HepG2 (cell line): ENCODE data around the gene SMIM12. TPM values are rescaled to one million over a fixed set of nuclear protein-coding genes. Genes with fewer than 3 reads are reported as not detected.

Experiments used
- ATAC-seq: fragments of 200-7000 bp; cut with Tn5 transposase; 3 replicates; pipeline ENCODE4 v1.9.1; 2020; ENCODE audit warnings: mild to moderate bottlenecking, moderate library complexity
- BruUV-seq: library from RNA; stranded (reverse); fragments of 400-500 nt; replicated peaks from 2 replicates; lab custom pipeline; 2021; lab: Mats Ljungman, UMichigan
- CTCF ChIA-PET: fragments of 300-600 bp; formaldehyde crosslinking; extraction: SDS; loops from one replicate; lab custom pipeline; 2021; ENCODE audit warnings: low total read pairs, inconsistent platforms, low intra/inter-chr PET ratio; lab: Yijun Ruan, JAX
- POLR2A ChIA-PET: fragments of 350-600 bp; sonication (Branson Sonifier 250); formaldehyde crosslinking; loops from one replicate; lab custom pipeline; 2020; ENCODE audit warnings: antibody characterized with exemption, inconsistent platforms; lab: Yijun Ruan, JAX
- DNase-seq: peaks from one replicate; pipeline ENCODE4 v3.0.0-alpha.2; 2015; ENCODE audit warnings: low spot score
- FAIRE-seq: peaks from 3 replicates; lab custom pipeline; 2011; peaks lifted over from hg19 to GRCh38; lab: Jason Lieb, UNC
- H2AFZ ChIP-seq: one replicate; pipeline ENCODE4 v1.6.1; 2011; ENCODE audit warnings: low read length, inconsistent platforms
- H3K27ac ChIP-seq: fragments of 300-600 bp; 3 replicates; pipeline ENCODE4 v1.8.0; 2011; ENCODE audit warnings: mixed run types, mild to moderate bottlenecking, mixed read lengths, low read length, inconsistent platforms; ENCODE audit not compliant: insufficient read depth; ENCODE audit errors: extremely low read length
- H3K27me3 ChIP-seq, 2 experiments: fragments of 200-600 bp in 1 of 2; 2 replicates in 1 of 2; 3 replicates in 1 of 2; pipeline versions ENCODE4 v1.6.0 to v1.8.0; 2011; ENCODE audit warnings: low read length in 2 of 2, mild to moderate bottlenecking in 2 of 2, moderate library complexity in 2 of 2, inconsistent platforms in 1 of 2; ENCODE audit not compliant: insufficient read depth in 2 of 2, control insufficient read depth in 1 of 2
- H3K36me3 ChIP-seq, 2 experiments: fragments of 200-600 bp in 1 of 2; replicated peaks in 1 of 2; 2 replicates in 1 of 2; 3 replicates in 1 of 2; pipeline versions ENCODE4 v1.5.1 to v1.8.0; 2011; ENCODE audit warnings: low read length in 2 of 2, inconsistent platforms in 1 of 2; ENCODE audit not compliant: insufficient read depth in 2 of 2, control insufficient read depth in 1 of 2
- H3K4me1 ChIP-seq: 2 replicates; pipeline ENCODE4 v1.5.1; 2012; ENCODE audit warnings: low read length, inconsistent platforms; ENCODE audit not compliant: insufficient read depth
- H3K4me2 ChIP-seq: 2 replicates; pipeline ENCODE4 v1.6.0; 2011; ENCODE audit warnings: low read depth, low read length, inconsistent platforms
- H3K4me3 ChIP-seq, 3 experiments: fragments of 200-600 bp in 1 of 3; sonication (generic), shearing (Covaris generic) in 1 of 3; replicated peaks in 1 of 3; 2 replicates each; pipeline ENCODE4 v1.5.1; 2011 to 2016; ENCODE audit warnings: low read length in 3 of 3, inconsistent platforms in 2 of 3, low read depth in 2 of 3, mild to moderate bottlenecking in 2 of 3, control low read depth in 1 of 3, mixed read lengths in 1 of 3; ENCODE audit not compliant: insufficient read depth in 1 of 3
- H3K79me2 ChIP-seq: one replicate; pipeline ENCODE4 v1.6.1; 2011; ENCODE audit warnings: low read length, inconsistent platforms; ENCODE audit not compliant: insufficient read depth
- H3K9ac ChIP-seq: 2 replicates; pipeline ENCODE4 v1.6.0; 2011; ENCODE audit warnings: mild to moderate bottlenecking, low read depth, low read length, inconsistent platforms; ENCODE audit not compliant: insufficient read depth
- H3K9me3 ChIP-seq: 2 replicates; pipeline ENCODE4 v1.5.1; 2012; ENCODE audit warnings: mild to moderate bottlenecking, low read length
- H4K20me1 ChIP-seq: 2 replicates; pipeline ENCODE4 v1.6.0; 2011; ENCODE audit warnings: inconsistent platforms, mild to moderate bottlenecking, low read length, moderate library complexity; ENCODE audit not compliant: insufficient read depth
- NFYC ChIP-seq: IDR thresholded peaks from 2 replicates; pipeline ENCODE4 v1.6.1; 2016; ENCODE audit warnings: missing genetic modification reagents, missing compliant biosample characterization
- PHF21A ChIP-seq: sonication (generic); formaldehyde crosslinking; IDR thresholded peaks from 2 replicates; pipeline ENCODE4 v1.5.0; 2020; ENCODE audit warnings: mild to moderate bottlenecking, missing genetic modification reagents
- TMF1 ChIP-seq: sonication (generic); formaldehyde crosslinking; IDR thresholded peaks from 2 replicates; pipeline ENCODE4 v1.8.1; 2022; ENCODE audit warnings: low read depth, missing genetic modification reagents
- TP53 ChIP-seq: sonication (generic); formaldehyde crosslinking; conservative IDR thresholded peaks from 2 replicates; pipeline ENCODE4 v1.4.0; 2020; ENCODE audit warnings: missing genetic modification reagents
- ZFAT ChIP-seq: sonication (generic); formaldehyde crosslinking; conservative IDR thresholded peaks from 2 replicates; pipeline ENCODE4 v1.8.1; 2023; ENCODE audit warnings: missing genetic modification reagents, inconsistent platforms
- ZNF101 ChIP-seq: sonication (generic); formaldehyde crosslinking; IDR thresholded peaks from 2 replicates; pipeline ENCODE4 v1.4.0; 2020; ENCODE audit warnings: mild to moderate bottlenecking, low read depth, missing genetic modification reagents, borderline replicate concordance
- ZNF30 ChIP-seq: sonication (generic); formaldehyde crosslinking; IDR thresholded peaks from 2 replicates; pipeline ENCODE4 v1.5.0; 2020; ENCODE audit warnings: mild to moderate bottlenecking, missing genetic modification reagents
- ZNF552 ChIP-seq: sonication (generic); formaldehyde crosslinking; IDR thresholded peaks from 2 replicates; pipeline ENCODE4 v1.9.0; 2022; ENCODE audit warnings: missing genetic modification reagents, mild to moderate bottlenecking, borderline replicate concordance
- ZNF562 ChIP-seq: sonication (generic); formaldehyde crosslinking; IDR thresholded peaks from 2 replicates; pipeline ENCODE4 v1.8.0; 2022; ENCODE audit warnings: missing genetic modification reagents, borderline replicate concordance
- ZNF691 ChIP-seq: sonication (generic); formaldehyde crosslinking; IDR thresholded peaks from 2 replicates; pipeline ENCODE4 v1.4.0; 2020; ENCODE audit warnings: missing genetic modification reagents, low read depth, mild to moderate bottlenecking, borderline replicate concordance
- ZNF891 ChIP-seq: sonication (generic); formaldehyde crosslinking; IDR thresholded peaks from 2 replicates; pipeline ENCODE4 v1.5.0; 2020; ENCODE audit warnings: mild to moderate bottlenecking, missing genetic modification reagents
- WGBS: methylation state at CpG from one replicate; pipeline ENCODE4 v1.1.6; 2017; ENCODE audit warnings: low lambda C conversion rate; 5-methylcytosine and 5-hydroxymethylcytosine counted together
- in situ Hi-C: cut with HindIII; loops from 2 replicates; pipeline ENCODE4 v1.10.0; 2017; ENCODE audit warnings: low pct_unique_long_range_greater_than_20kb; ENCODE audit not compliant: extremely low pct_ligation_motif_present
- intact Hi-C: fragments of 100-400 bp; cut with micrococcal nuclease; formaldehyde crosslinking; loops from one replicate; pipeline ENCODE4 v1.10.0; 2022; ENCODE audit not compliant: unreplicated experiment
- polyA plus RNA-seq, 8 experiments: library from polyadenylated mRNA; depleted of rRNA in 3 of 8; stranded (reverse) in 7 of 8; unstranded in 1 of 8; fragments of >200 nt; fragmentation: Illumina TruSeq in 4 of 8; extraction: Trizol in 4 of 8; gene quantifications; 2 replicates each; pipeline versions ENCODE4 v1.2.1 to v1.2.3, GENCODE V29; 2011 to 2016; ENCODE audit warnings: low read depth in 4 of 8, missing spikeins in 1 of 8, mixed read lengths in 1 of 8; ENCODE audit not compliant: insufficient read depth in 1 of 8
- total RNA-seq, 5 experiments: library from RNA; depleted of rRNA; stranded (reverse); fragments of >200 nt; fragmentation: Illumina TruSeq; extraction: Trizol; gene quantifications; 2 replicates each; pipeline ENCODE4 v1.2.3, GENCODE V29; 2016; ENCODE audit warnings: low read depth in 1 of 5

SMIM12 gene
- total and polyA plus RNA-seq, 2 of the 13 experiments (the other 11 are each of a cell fraction or from before 2014, with no cell fraction given), result 20.1 to 41.3 TPM

GRCh38 chr1:34876406-34876805, 16.9 kb upstream of the SMIM12 start:
- intact Hi-C loops, result no loop called here
- Histone ChIP-seq H3K4me2 (no peak overlapping the region), H3K27me3 (peaks cover 6 to 50% of the 10 kb centered on the region in 2 experiments; a peak in 4 of 5 replicates), H4K20me1 (no peaks in the 10 kb centered on the region), H2AFZ (no peak overlapping the region), H3K9ac (no peak overlapping the region), H3K36me3 (no peaks in the 10 kb centered on the region), H3K79me2 (no peaks in the 10 kb centered on the region)
- POLR2A ChIA-PET, result no interaction called here
- no TSS peak for BruUV-seq
- 21% methylated on average over 7 of the region's 7 CpGs for WGBS
- FAIRE-seq, result no peak
- TF ChIP-seq TP53 (no peak), ZNF891 (CRISPR knock-in tag) (no peak), ZNF552 (no peak), ZFAT (no peak)
- TF ChIP-seq, all 625 proteins: peak for 0
- ATAC-seq, result no peak
- Histone ChIP-seq H3K4me1 (no peaks in the 10 kb centered on the region), H3K4me3 (no peak overlapping the region), H3K27ac (no peak overlapping the region), H3K9me3 (no peaks in the 10 kb centered on the region)
- in situ Hi-C loops, result no loop called here
- no peak for DNase-seq
- CTCF ChIA-PET, result no interaction called here

- DNase-seq (no peak), ATAC-seq (no peak), FAIRE-seq (no peak)
- Histone ChIP-seq H3K27ac (no peak overlapping the region), H3K27me3 (peaks cover 6 to 45% of the 10 kb centered on the region in 2 experiments; a peak in 4 of 5 replicates), H3K36me3 (no peaks in the 10 kb centered on the region), H3K4me3 (no peak overlapping the region), H2AFZ (no peak overlapping the region), H4K20me1 (no peaks in the 10 kb centered on the region), H3K9ac (no peak overlapping the region), H3K79me2 (no peaks in the 10 kb centered on the region), H3K9me3 (no peaks in the 10 kb centered on the region), H3K4me1 (no peaks in the 10 kb centered on the region), H3K4me2 (no peak overlapping the region)
- POLR2A ChIA-PET, result no interaction called here
- in situ Hi-C loops (no loop called here), intact Hi-C loops (no loop called here)
- CTCF ChIA-PET, result no interaction called here
- 23% methylated on average over 4 of the region's 4 CpGs for WGBS
- no TSS peak for BruUV-seq
- no peak for TF ChIP-seq TMF1 (CRISPR knock-in tag)
- TF ChIP-seq ZNF30 (CRISPR knock-in tag), result no peak
- no peak for TF ChIP-seq PHF21A (CRISPR knock-in tag)
- no peak for TF ChIP-seq ZNF101 (CRISPR knock-in tag)
- TF ChIP-seq ZNF562 (CRISPR knock-in tag), result no peak
- TF ChIP-seq NFYC (CRISPR knock-in tag), result no peak
- no peak for TF ChIP-seq ZNF691 (CRISPR knock-in tag)
Observed at GRCh38 chr1:34874296-34874952, 14.9 kb upstream of the SMIM12 start.
